WI38 (cell line): Measurements from ENCODE around the gene NTNG2.
A peak's percentile ranks its signal among the peaks of the same experiment; 100 is the strongest.
"Not testable (repeated sequence)": the region's sequence is repeated elsewhere in the genome, so short reads cannot be mapped to it uniquely, and the experiment has no call there.

Experiments used
- H3K4me3 ChIP-seq: 2 replicates; pipeline ENCODE4 v1.5.1; 2011; ENCODE audit warnings: low read depth, mild to moderate bottlenecking, control low read depth, low read length
- TF ChIP-seq, protein P1 (sequence below): IDR thresholded peaks from 2 replicates; pipeline ENCODE4 v1.5.1; 2012; ENCODE audit warnings: low read depth, mild to moderate bottlenecking, control low read depth, low read length

NTNG2 gene

DNA sequence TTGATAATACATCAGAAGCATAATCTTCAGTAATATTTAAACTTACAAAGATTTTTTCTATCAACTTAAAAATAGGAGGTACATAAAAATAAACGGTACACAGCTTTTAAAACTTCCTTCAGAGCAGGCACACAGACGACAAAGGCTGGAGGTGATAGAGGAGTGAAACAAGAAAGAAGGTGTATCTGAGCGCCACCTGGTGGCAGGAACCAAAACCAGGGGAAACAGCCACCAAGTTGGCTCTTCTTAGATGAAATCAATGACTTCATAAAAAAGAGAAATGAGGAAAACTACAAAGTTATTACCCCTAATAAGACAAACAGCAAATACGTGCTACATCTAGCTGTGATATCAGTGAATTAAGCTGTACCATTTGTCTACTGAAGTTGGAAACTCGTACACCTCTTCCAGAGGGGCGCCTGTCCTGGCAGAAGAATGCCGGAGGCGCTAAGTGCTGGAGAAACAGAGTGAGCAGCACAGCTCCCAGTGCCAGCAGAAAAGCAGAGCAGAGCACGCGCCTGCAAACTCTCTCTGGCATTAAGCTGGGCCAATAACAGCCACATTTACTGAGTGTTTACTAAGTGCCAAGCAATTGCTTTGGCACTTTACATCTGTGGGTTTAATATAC, 107.0 kb downstream of the NTNG2 start:
- no peak overlapping the region for H3K4me3 ChIP-seq
- TF ChIP-seq, protein P1, sequence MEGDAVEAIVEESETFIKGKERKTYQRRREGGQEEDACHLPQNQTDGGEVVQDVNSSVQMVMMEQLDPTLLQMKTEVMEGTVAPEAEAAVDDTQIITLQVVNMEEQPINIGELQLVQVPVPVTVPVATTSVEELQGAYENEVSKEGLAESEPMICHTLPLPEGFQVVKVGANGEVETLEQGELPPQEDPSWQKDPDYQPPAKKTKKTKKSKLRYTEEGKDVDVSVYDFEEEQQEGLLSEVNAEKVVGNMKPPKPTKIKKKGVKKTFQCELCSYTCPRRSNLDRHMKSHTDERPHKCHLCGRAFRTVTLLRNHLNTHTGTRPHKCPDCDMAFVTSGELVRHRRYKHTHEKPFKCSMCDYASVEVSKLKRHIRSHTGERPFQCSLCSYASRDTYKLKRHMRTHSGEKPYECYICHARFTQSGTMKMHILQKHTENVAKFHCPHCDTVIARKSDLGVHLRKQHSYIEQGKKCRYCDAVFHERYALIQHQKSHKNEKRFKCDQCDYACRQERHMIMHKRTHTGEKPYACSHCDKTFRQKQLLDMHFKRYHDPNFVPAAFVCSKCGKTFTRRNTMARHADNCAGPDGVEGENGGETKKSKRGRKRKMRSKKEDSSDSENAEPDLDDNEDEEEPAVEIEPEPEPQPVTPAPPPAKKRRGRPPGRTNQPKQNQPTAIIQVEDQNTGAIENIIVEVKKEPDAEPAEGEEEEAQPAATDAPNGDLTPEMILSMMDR: peak; percentile 82

DNA sequence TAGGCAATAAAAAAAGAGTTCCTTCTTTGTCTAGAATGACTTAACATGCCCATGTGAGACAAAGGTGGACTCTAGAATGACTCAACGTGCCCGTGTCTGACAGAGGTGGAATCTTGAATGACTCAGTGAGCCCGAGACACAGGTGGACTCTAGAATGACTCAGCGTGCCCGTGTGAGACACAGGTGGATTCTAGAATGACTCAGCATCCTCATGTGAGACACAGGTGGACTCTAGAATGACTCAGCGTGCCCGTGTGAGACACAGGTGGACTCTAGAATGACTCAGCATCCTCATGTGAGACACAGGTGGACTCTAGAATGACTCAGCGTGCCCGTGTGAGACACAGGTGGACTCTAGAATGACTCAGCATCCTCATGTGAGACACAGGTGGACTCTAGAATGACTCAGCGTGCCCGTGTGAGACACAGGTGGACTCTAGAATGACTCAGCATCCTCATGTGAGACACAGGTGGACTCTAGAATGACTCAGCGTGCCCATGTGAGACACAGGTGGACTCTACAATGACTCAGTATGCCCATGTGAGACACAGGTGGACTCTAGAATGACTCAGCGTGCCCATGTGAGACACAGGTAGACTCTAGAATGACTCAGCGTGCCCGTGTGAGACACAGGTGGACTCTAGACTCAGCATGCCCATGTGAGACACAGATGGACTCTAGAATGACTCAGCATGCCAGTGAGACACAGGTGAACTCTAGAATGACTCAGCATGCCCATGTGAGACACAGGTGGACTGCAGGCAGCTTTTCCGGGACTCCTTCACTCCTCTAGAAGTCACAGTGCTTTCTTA, 108.1 kb downstream of the NTNG2 start:
- not testable (repeated sequence) for H3K4me3 ChIP-seq

DNA sequence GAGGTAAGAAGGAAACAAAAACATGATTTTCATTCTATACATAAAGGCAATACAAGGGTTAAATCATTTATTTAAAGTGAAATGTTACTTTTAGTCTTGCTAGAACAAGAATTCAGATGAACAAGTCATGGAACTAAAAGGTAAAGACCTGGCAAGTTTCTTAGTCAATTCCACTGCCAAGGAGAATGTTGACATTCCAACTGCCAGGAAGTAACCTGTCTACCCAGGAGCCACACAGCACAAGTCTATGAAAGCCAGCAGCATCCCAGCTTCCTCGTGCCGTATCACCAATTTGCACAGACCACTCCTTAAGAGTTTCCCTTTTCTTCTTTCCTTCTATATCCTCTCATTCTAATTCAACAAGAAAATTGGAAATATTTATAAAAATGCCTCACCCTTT, 113.0 kb downstream of the NTNG2 start:
- no peak overlapping the region for H3K4me3 ChIP-seq
- TF ChIP-seq, protein P1: no peak

DNA sequence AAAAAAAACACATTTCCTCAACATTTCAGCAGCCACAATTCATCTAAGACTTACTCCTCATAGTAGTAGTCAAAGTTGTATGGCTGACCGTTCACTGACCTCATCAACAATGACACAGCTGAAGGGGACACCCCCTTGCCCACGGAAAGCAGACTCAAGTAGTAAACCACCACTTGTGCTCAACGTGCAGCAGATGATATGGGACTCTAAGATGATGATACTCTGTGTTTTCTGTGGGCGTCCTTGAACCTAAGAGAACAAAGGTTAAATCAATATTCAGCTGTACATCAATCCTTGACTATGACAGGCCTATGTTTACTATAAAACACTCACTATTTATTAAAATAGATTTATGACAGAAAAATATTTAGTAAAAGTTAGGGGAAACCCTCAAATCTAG, 121.3 kb downstream of the NTNG2 start:
- TF ChIP-seq, protein P1: no peak

DNA sequence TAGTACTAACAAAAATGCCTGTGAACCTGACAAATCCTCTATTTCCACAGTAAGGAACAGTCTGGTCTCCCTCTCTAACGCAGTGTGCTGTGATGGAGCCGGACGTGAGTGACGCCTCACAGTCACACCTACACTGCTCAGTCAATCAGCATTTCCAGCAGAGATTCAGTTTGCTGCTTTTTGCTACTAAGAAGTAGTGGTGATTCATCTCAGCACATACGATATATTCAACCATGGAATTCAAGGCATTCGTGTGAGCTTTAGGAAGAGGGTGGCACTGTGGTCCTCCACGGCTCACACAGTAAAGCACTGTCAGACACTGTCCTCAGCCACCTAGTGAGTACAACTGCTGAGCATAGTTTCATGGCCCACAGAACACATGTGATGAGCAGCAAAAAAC, 122.0 kb downstream of the NTNG2 start:
- no peak overlapping the region for H3K4me3 ChIP-seq
- TF ChIP-seq, protein P1: no peak

More for the DNA sequence above, 121.3 kb downstream of the NTNG2 start:
- H3K4me3 ChIP-seq: no peak overlapping the region

DNA sequence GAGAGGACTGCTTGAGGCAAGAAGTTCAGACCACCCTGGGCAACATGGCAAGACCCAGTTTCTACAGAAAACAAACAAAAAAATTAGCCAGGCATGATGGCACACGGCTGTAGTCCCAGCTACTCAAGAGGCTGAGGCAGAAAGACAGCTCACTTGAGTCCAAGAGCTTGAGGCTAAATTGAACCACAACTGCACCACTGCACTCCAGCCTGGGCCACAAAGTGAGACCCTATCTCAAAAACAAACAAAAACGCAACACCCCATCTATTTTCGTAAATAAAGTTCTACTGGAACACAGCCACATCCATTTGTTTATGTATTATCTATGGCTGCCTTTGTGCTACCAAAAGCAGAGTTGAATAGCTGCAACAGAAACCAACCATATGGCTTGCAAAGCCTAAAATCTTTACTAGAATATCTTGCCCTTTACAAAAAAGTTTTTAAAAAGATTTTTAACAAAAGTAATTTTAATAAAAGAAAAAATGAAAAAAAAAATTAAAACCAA, 125.5 kb downstream of the NTNG2 start:
- H3K4me3 ChIP-seq: no peak overlapping the region
- TF ChIP-seq, protein P1: no peak

DNA sequence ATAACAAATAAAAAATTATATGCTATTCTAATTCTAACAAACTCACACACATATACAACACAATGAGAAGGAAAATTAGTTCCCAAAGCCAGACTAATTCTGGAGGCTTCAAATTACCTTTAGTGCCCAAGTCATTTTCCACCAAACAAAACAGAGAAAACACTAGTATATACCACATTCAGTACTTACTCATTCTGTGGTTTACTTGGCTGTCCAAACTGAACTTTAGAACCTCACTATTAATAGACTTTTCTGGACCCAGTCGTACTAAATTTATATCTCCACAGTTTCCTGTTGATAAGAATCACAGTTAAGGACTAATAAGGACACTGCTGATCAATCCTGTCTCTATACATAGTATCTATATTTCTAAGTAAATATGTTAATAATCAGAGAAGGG, 126.5 kb downstream of the NTNG2 start:
- TF ChIP-seq, protein P1: no peak
- no peak overlapping the region for H3K4me3 ChIP-seq
